Skin of body (tissue), 2 donors: ENCODE results near the gene SPIN4. TPM values are rescaled to one million over a fixed set of nuclear protein-coding genes. Genes with fewer than 3 reads are reported as not detected.
"Not testable (repeated sequence)": the region's sequence is repeated elsewhere in the genome, so short reads cannot be mapped to it uniquely, and the experiment has no call there.

ENCODE experiments used
- DNase-seq: peaks from one replicate; lab custom pipeline; 2025; lab: John Stamatoyannopoulos, UW
- total RNA-seq: library from RNA; depleted of rRNA; stranded (reverse); fragments of >200 nt; gene quantifications from one replicate; pipeline ENCODE4 v1.2.3, GENCODE V29; 2014

SPIN4 gene
- total RNA-seq: 5.7 TPM

DNA sequence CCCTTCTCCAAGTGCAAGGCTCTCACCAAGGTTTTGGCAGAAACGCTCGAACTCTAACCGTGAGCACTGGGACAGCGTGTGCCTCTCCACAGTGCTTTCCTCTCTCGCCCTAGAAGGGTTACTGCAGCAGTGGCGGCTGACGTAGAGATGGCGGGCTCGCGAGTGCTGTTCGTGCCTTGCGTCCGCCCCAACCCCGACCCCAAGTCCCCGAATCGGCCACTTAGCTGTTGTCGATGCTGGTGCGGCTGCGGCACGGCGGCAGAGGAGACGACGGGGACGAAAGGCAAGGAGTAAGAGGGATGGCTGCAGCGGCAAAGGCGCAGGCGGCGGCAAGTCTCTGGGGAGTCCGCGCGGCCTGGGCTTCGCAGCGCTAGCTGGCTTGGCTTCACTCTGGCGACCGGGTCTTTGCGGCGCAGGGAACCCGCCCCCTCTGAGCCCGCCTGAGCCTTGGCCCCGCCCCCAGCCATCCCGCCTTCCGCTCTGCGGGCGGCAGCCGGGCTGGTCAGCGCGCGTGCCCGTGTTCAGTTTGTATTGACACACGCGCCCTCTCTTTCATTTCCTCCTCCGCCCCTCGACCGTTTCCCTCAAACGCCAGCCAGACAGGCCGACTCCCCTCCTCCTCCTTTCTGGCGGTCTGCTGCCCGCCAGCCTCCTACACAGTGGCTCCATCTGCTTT lies at the start of gene SPIN4:
Gene SPIN4, minus strand, starts transcription at position 392 of the 676 bp plus-strand sequence. CDS start 513 bp downstream, outside the sequence.
- peak; percentile 67 for DNase-seq

DNA sequence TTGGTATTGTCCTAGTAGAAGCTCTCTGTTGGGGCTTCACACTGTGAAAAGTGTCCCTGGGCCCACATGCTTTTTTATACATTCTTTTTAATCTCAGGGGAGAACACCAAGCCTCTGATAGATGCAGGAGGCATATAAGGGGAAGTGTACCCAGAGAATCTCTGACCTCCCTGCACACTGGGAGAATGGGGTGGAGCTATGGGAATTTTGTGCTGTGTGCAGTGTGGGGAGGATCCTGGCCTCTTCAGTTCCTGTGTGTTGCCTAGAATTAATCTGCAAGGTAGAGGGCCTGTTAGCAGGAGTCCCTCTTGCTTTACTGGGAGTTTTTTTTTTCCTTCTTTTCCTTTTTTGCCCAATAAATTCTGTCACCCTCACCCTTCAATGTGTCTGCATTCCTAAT lies 49.2 kb upstream of the SPIN4 start:
- no peak for DNase-seq

DNA sequence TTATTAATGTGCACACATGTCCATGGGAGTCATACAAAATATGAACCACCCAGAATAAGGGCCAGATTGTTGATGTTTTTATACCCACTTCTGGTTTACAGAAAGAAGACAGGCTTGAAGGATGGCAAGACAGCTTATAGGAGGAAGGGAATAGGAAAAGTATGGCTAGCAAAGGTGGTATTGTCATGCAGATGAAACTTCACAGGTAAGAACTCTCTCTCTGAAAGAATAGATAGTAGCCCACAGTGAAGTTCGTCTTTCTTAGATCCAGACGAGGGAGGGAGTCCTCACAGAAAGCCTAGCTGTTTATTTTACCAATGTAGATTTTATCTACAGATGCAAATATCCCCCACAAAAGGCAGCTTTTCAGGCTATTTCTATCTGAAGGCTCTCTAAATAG lies 43.7 kb upstream of the SPIN4 start:
- DNase-seq: no peak

DNA sequence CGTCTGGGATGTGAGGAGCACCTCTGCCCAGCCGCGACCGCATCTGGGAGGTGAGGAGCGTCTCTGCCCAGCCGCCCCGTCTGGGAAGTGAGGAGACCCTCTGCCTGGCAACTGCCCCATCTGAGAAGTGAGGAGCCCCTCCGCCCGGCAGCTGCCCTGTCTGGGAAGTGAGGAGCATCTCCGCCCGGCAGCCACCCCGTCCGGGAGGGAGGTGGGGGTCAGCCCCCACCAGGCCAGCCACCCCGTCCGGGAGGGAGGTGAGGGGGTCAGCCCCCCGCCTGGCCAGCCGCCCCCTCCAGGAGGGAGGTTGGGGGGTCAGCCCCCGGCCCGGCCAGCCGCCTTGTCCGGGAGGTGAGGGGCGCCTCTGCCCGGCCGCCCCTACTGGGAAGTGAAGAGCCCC lies 42.0 kb upstream of the SPIN4 start:
- not testable (repeated sequence) for DNase-seq

DNA sequence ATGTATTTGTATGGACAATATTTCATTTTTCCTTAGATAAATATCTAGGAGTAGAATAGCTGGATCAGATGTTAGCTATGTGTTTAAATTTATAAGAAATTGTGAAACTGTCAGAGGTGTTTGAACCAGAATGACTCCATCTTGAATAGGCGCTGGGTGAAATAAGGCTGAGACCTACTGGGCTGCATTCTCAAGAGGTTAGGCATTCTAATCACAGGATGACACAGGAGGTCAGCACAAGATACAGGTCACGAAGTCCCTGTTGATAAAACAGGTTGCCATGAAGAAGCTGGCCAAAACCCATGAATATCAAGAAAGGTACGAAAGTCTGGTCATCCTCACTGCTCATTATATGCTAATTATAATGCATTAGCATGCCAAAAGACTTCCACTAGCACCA lies 36.3 kb upstream of the SPIN4 start:
- no peak for DNase-seq

DNA sequence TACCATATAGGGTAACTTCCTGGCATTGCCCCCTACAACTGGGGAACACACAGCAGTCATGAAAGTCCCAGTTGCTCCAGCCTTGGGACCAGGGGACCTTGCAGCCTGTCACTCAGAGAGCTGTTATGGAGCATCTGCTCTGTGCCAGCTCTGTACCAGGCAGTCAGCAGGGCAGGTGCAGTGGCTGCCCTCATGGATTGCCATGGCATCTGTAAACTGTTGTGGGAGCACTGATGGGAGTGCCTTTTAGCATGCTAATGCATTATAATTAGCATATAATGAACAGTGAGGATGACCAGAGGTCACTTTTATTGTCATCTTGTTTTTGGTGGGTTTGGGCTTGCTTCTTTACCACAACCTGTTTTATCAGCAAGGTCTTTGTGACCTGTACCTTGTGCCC lies 33.1 kb upstream of the SPIN4 start:
- DNase-seq: not testable (repeated sequence)

DNA sequence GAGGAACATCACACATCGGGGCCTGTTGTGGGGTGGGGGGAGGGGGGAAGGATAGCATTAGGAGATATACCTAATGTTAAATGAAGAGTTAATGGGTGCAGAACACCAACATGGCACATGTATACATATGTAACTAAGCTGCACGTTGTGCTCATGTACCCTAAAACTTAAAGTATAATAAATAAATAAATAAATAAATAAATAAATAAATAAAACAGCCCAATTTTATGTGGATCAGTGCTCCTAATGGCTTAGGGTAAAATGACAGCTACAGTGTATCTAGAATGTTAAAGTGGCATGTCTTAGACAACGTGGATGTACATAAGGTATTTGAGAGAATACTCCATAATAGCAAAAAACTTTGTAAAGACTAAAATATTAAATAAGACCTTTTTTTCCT lies 21.9 kb upstream of the SPIN4 start:
- DNase-seq: not testable (repeated sequence)

DNA sequence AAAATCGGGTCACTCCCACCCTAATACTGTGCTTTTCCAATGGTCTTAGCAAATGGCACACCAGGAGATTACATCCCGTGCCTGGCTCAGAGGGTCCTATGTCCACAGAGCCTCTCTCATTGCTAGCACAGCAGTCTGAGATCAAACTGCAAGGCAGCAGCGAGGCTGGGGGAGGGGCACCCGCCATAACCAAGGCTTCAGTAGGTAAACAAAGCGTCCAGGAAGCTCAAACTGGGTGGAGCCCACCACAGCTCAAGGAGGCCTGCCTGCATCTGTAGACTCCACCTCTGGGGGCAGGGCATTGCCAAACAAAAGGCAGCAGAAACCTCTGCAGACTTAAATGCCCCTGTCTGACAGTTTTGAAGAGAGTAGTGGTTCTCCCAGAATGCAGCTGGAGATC lies 16.6 kb upstream of the SPIN4 start:
- not testable (repeated sequence) for DNase-seq

DNA sequence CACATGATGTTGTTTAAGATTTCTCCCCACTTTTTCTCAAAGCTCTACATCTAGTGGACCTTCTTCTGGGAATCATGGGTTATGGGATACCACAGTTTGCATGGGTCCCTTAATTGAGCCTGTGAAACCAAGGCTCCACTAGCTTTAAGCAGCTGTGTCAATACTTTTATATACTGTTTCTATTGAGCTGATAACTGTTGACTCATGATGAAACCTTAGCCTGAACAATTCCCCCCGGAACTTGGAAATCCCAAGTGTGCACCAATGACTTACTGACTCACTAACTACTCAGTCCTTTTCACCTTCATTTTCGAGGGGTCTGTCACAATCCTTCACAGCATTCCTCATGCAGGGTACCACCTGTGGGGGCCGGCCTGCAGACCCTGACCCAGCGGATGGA lies 12.7 kb upstream of the SPIN4 start:
- DNase-seq: no peak

DNA sequence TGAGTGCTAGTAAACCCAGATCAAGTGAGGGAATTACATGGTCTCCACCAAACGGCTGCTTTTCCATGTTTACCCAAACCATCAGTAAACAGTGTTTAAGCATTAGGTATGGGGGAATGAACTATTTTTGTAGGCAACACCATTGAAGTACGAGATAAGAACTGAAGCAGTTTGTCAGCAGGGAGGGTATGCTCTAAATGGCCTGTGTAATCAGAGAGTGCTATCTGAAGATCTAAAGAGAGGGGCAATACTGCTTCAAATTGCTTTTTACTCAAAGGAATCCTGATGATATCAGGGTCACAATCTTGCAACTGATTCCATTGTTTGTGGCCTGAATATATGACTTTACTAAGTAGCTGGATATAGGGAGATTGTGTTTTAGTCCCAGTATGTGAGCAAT lies 10.4 kb upstream of the SPIN4 start:
- DNase-seq: no peak

DNA sequence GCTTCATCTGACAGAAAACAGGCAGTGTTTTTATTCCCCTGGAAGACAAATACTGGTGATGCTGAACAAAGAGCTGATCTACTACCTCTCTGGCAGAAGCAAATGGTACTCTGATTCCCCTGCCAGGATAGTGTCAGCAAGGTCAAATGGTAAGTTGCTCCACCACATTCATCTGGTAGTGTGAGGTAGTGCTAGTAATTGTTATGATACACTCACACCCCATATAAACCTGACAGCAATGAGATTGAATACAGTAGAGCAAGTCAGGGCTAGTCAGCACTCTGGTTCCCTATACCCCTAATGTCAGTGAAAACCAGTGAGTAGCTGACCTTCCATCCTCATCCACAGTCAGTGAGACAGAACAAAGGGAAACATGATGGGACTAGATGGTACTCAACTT lies 3.4 kb upstream of the SPIN4 start:
- no peak for DNase-seq

DNA sequence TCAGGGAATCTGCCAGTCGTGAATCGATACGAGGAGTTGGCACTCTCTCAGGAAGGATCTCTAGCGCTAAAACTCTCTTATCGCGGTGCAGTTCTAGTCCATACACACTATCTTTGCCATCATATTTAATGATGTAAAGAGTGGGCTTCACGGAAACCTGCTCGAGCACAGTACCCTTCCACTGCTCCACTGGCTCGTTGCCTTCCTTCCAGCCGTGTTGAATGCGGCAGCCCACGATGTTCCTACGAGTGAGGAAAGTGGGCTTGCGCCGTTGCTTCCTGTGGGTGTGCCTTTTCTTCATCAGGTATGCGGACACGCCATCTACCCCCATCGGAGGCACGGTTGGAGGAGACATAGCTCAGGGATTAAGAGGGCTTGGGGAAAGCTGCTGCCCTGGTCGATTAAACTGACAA lies 661 bp downstream of the SPIN4 start:
- no peak for DNase-seq

DNA sequence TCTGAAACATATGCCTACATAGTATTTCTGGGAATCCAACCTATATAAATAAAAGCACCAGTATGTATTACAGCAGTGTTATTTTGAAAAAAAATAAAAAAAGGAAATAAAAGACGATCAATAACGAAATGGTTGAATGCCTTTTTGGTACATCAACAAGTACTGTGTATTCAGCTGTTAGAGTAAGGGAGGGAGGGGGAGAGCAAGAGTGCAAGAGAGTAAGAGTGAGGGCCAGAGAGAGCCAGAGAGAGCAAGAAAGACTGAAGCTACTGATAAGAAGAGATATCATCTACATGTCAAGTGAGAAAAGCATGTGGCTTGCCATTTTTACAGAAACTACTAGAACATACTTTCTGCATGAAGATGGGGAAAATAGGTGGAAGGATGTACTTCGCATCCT lies 1.8 kb downstream of the SPIN4 start:
- DNase-seq: no peak

DNA sequence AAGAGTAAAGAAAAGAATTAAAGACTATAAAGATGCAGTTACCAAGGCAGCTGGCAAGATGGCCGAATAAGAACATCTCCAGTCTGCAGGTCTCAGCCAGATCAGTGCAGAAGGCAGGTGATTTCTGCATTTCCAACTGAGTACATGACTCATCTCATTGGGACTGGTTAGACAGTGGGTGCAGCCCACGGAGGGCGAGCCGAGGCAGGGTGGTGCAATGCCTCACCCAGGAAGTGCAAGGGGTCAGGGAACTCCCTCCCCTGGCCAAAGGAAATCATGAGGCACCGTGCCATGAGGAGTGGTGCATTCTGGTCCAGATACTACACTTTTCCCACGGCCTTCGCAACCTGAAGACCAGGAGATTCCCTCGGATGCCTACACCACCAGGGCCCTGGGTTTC lies 20.5 kb downstream of the SPIN4 start:
- no peak for DNase-seq

DNA sequence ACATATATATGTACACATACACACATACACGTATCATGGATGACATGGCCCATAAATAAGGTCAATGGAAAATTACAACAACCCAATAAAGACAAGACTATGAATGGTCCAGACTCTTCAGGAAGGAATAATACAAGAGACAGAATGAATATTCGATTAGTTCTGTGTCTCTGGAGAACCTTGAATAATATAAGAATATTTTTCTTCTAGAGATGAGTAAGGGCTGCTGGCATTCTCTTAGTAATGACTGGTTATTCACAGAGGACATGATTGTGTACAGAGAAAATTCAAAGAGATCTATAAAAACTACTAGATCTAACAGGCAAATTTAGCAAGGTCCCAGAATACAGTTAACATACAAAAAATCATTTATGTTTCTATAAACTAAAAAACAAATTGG lies 23.3 kb downstream of the SPIN4 start:
- DNase-seq: no peak

DNA sequence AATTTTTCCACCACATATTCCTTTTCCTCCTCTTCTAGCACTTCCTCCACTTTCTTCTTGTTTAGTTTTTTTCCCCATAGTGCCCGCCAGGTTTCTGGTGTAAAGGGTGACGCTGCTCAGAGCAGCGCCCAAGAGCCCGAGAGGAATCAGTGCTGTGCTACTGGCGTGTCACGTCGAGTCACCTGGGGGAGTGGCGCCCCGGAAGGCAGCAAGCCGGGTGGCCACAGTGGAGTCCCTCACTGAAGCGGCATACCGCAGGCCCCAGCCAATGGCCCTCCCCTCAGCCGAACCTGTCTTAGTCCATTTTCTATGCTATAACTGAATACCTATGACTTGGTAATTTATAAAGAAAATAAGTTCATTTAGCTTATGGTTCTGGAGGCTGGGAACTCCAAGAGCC lies 51.5 kb downstream of the SPIN4 start:
- no peak for DNase-seq
